Hepatocyte (in vitro differentiated cells): Measurements from ENCODE around the gene PKN2.

Source experiments
- EZH2 ChIP-seq: fragments of 200-600 bp; sonication (generic); IDR thresholded peaks from 2 replicates; pipeline ENCODE4 v1.6.1; 2016; ENCODE audit warnings: antibody characterized with exemption, mild to moderate bottlenecking, borderline replicate concordance
- EZH2phosphoT487 ChIP-seq: fragments of 200-600 bp; sonication (generic); IDR thresholded peaks from one replicate; pipeline ENCODE4 v1.6.1; 2018; ENCODE audit warnings: antibody characterized with exemption, mild to moderate bottlenecking, low read depth, moderate library complexity; ENCODE audit not compliant: unreplicated experiment, severe bottlenecking
- TF ChIP-seq, protein P1 (sequence below): fragments of 200-600 bp; sonication (generic); IDR thresholded peaks from 2 replicates; pipeline ENCODE4 v1.5.1; 2016; ENCODE audit warnings: antibody characterized with exemption, mild to moderate bottlenecking; ENCODE audit not compliant: poor library complexity

DNA sequence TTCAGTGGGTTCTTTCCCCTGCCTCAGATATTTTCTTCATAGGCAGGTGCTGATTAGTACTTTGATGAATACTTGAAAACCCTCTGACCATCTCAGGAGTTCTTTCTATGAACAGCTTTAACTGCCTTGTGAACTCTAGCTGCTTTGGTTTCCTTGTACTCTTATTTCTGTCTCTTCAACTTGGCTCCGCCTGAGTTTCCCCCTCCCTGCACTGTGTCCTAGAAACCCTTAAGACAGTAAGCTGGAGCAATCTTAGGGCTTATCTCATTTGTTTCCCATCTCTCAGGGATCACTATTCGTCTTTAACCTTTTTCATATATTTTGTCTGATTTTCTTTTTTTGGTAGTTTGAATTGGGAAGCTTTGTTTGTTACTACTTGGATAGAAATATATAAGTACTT lies 99.1 kb downstream of the PKN2 start:
- TF ChIP-seq EZH2 (no peak), EZH2phosphoT487 (no peak)
- TF ChIP-seq, protein P1, sequence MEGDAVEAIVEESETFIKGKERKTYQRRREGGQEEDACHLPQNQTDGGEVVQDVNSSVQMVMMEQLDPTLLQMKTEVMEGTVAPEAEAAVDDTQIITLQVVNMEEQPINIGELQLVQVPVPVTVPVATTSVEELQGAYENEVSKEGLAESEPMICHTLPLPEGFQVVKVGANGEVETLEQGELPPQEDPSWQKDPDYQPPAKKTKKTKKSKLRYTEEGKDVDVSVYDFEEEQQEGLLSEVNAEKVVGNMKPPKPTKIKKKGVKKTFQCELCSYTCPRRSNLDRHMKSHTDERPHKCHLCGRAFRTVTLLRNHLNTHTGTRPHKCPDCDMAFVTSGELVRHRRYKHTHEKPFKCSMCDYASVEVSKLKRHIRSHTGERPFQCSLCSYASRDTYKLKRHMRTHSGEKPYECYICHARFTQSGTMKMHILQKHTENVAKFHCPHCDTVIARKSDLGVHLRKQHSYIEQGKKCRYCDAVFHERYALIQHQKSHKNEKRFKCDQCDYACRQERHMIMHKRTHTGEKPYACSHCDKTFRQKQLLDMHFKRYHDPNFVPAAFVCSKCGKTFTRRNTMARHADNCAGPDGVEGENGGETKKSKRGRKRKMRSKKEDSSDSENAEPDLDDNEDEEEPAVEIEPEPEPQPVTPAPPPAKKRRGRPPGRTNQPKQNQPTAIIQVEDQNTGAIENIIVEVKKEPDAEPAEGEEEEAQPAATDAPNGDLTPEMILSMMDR: no peak
